H1 (cell line): ENCODE results near the gene PRMT1. TPM values are rescaled to one million over a fixed set of nuclear protein-coding genes. Genes with fewer than 3 reads are reported as not detected.

Experiments used
- CTCF ChIA-PET: fragments of 300-600 bp; sonication (Branson Sonifier 250); formaldehyde crosslinking; loops from one replicate; lab custom pipeline; 2021; ENCODE audit not compliant: partially characterized antibody; lab: Charles Lee
- POLR2A ChIA-PET: fragments of 300-600 bp; sonication (Branson Sonifier 250); formaldehyde crosslinking; loops from one replicate; lab custom pipeline; 2021; ENCODE audit warnings: inconsistent platforms; ENCODE audit not compliant: partially characterized antibody; lab: Charles Lee
- DNase-seq, 2 experiments: peaks; one replicate each; pipeline versions ENCODE4 v3.0.0 to v3.0.0-alpha.2; 2010 to 2022; ENCODE audit warnings: low spot score in 2 of 2, low read depth in 1 of 2, mixed read lengths in 1 of 2
- FAIRE-seq: peaks from 2 replicates; lab custom pipeline; 2011; peaks lifted over from hg19 to GRCh38; lab: Jason Lieb, UNC
- H2AFZ ChIP-seq: 2 replicates; pipeline ENCODE4 v1.8.1; 2012; ENCODE audit warnings: low read length, inconsistent platforms
- H2AK5ac ChIP-seq: 2 replicates; pipeline ENCODE4 v1.6.1; 2013; ENCODE audit warnings: low read depth, low read length
- H2BK120ac ChIP-seq: replicated peaks from 2 replicates; pipeline ENCODE3; 2013; ENCODE audit warnings: low read depth, low read length, inconsistent platforms
- H2BK12ac ChIP-seq: 2 replicates; pipeline ENCODE4 v1.6.1; 2013; ENCODE audit warnings: low read depth, low read length
- H2BK15ac ChIP-seq: 2 replicates; pipeline ENCODE4 v1.6.1; 2013; ENCODE audit warnings: low read length
- H2BK20ac ChIP-seq: 2 replicates; pipeline ENCODE4 v1.6.1; 2013; ENCODE audit warnings: low read length
- H2BK5ac ChIP-seq: 2 replicates; pipeline ENCODE4 v1.6.1; 2013; ENCODE audit warnings: low read depth, low read length
- H3K14ac ChIP-seq: 2 replicates; pipeline ENCODE4 v1.6.1; 2013; ENCODE audit warnings: inconsistent platforms; ENCODE audit not compliant: insufficient read length
- H3K18ac ChIP-seq: 2 replicates; pipeline ENCODE4 v1.6.1; 2013; ENCODE audit warnings: low read length; ENCODE audit errors: extremely low read depth
- H3K23ac ChIP-seq: 2 replicates; pipeline ENCODE4 v1.6.1; 2013; ENCODE audit warnings: inconsistent platforms; ENCODE audit not compliant: insufficient read length
- H3K23me2 ChIP-seq: 2 replicates; pipeline ENCODE4 v1.6.1; 2013; ENCODE audit warnings: low read depth, low read length
- H3K27ac ChIP-seq: 2 replicates; pipeline ENCODE4 v1.6.1; 2011; ENCODE audit warnings: low read depth, low read length, inconsistent platforms
- H3K27me3 ChIP-seq, 4 experiments: replicated peaks in 1 of 4; 1 replicate in 1 of 4; 2 replicates in 3 of 4; pipeline versions ENCODE4 v1.6.1 to v1.8.1; 2011 to 2013; ENCODE audit warnings: low read length in 3 of 4, mild to moderate bottlenecking in 3 of 4, inconsistent platforms in 2 of 4, mixed read lengths in 2 of 4, moderate library complexity in 1 of 4; ENCODE audit not compliant: control insufficient read depth in 3 of 4, insufficient read depth in 3 of 4; ENCODE audit errors: extremely low read depth in 1 of 4
- H3K36me3 ChIP-seq, 4 experiments: 2 replicates each; pipeline versions ENCODE4 v1.6.1 to v1.8.1; 2011 to 2013; ENCODE audit warnings: mild to moderate bottlenecking in 4 of 4, low read length in 3 of 4, moderate library complexity in 2 of 4, control low read depth in 1 of 4, inconsistent platforms in 1 of 4; ENCODE audit not compliant: insufficient read depth in 4 of 4, control insufficient read depth in 2 of 4
- H3K4ac ChIP-seq: replicated peaks from 2 replicates; pipeline ENCODE3; 2013; ENCODE audit warnings: low read length, low read depth, mixed read lengths, inconsistent platforms; ENCODE audit not compliant: insufficient read length
- H3K4me1 ChIP-seq, 4 experiments: replicated peaks in 1 of 4; 1 replicate in 1 of 4; 2 replicates in 3 of 4; pipeline versions ENCODE4 v1.6.1 to v1.8.1; 2011 to 2013; ENCODE audit warnings: low read length in 3 of 4, inconsistent platforms in 2 of 4, mixed read lengths in 1 of 4; ENCODE audit not compliant: insufficient read depth in 4 of 4, control insufficient read depth in 3 of 4
- H3K4me2 ChIP-seq, 2 experiments: 2 replicates each; pipeline versions ENCODE4 v1.6.1 to v1.8.1; 2011 to 2013; ENCODE audit warnings: low read depth in 2 of 2, low read length in 2 of 2, control low read depth in 1 of 2, inconsistent platforms in 1 of 2, mild to moderate bottlenecking in 1 of 2; ENCODE audit not compliant: insufficient read depth in 1 of 2
- H3K4me3 ChIP-seq, 4 experiments: fragments of 200-600, 300-600 bp in 1 of 4; sonication (generic), shearing (Covaris generic), sonication (Bioruptor Twin) in 1 of 4; 2 replicates each; pipeline versions ENCODE4 v1.5.1 to v1.8.1; 2011 to 2016; ENCODE audit warnings: low read length in 4 of 4, low read depth in 3 of 4, control low read depth in 2 of 4, inconsistent platforms in 2 of 4, mild to moderate bottlenecking in 2 of 4, mixed read lengths in 1 of 4, moderate library complexity in 1 of 4; ENCODE audit not compliant: insufficient read depth in 2 of 4; ENCODE audit errors: extremely low read depth in 1 of 4
- H3K56ac ChIP-seq: replicated peaks from 2 replicates; pipeline ENCODE3; 2013; ENCODE audit warnings: low read depth, mild to moderate bottlenecking, mixed read lengths, low read length, inconsistent platforms; ENCODE audit not compliant: insufficient read length
- H3K79me1 ChIP-seq: 2 replicates; pipeline ENCODE4 v1.6.1; 2013; ENCODE audit warnings: low read depth, low read length, control low read depth
- H3K79me2 ChIP-seq, 2 experiments: 2 replicates each; pipeline versions ENCODE4 v1.6.1 to v1.8.1; 2012 to 2013; ENCODE audit warnings: low read length in 2 of 2, mild to moderate bottlenecking in 2 of 2, inconsistent platforms in 1 of 2; ENCODE audit not compliant: insufficient read depth in 2 of 2, control insufficient read depth in 1 of 2
- H3K9ac ChIP-seq, 4 experiments: replicated peaks in 1 of 4; 1 replicate in 1 of 4; 2 replicates in 3 of 4; pipeline versions ENCODE4 v1.6.1 to v1.8.1; 2011 to 2013; ENCODE audit warnings: low read depth in 3 of 4, low read length in 3 of 4, control low read depth in 2 of 4, mild to moderate bottlenecking in 2 of 4, moderate library complexity in 2 of 4, inconsistent platforms in 1 of 4; ENCODE audit errors: extremely low read depth in 1 of 4
- H3K9me3 ChIP-seq, 2 experiments: 2 replicates each; pipeline versions ENCODE4 v1.6.1 to v1.8.1; 2012 to 2013; ENCODE audit warnings: mild to moderate bottlenecking in 2 of 2, moderate library complexity in 2 of 2, control low read depth in 1 of 2, inconsistent platforms in 1 of 2, low read depth in 1 of 2, low read length in 1 of 2, mixed read lengths in 1 of 2; ENCODE audit not compliant: insufficient read depth in 2 of 2
- H4K20me1 ChIP-seq, 2 experiments: replicated peaks in 1 of 2; 2 replicates each; pipeline versions ENCODE3 to v1.8.1; 2011 to 2013; ENCODE audit warnings: inconsistent platforms in 2 of 2, low read length in 2 of 2, mild to moderate bottlenecking in 1 of 2; ENCODE audit not compliant: insufficient read depth in 2 of 2, control insufficient read depth in 1 of 2
- H4K5ac ChIP-seq: 2 replicates; pipeline ENCODE4 v1.6.1; 2013; ENCODE audit warnings: low read length, low read depth, mixed read lengths, inconsistent platforms; ENCODE audit not compliant: insufficient read length
- H4K8ac ChIP-seq: 2 replicates; pipeline ENCODE4 v1.8.0; 2013; ENCODE audit warnings: mild to moderate bottlenecking, moderate library complexity, low read length, inconsistent platforms; ENCODE audit not compliant: insufficient read depth; ENCODE audit errors: extremely low read depth
- H4K91ac ChIP-seq: replicated peaks from 2 replicates; pipeline ENCODE3; 2013; ENCODE audit warnings: low read length, mixed read lengths, inconsistent platforms; ENCODE audit not compliant: insufficient read length
- EZH2 ChIP-seq: fragments of 200-600 bp; sonication (generic); IDR thresholded peaks from 2 replicates; pipeline ENCODE4 v1.7.1; 2012; ENCODE audit warnings: low read depth, mild to moderate bottlenecking, moderate library complexity, low read length, inconsistent platforms; ENCODE audit not compliant: severe bottlenecking
- POLR2AphosphoS5 ChIP-seq: IDR thresholded peaks from 2 replicates; pipeline ENCODE4 v1.6.1; 2011; ENCODE audit warnings: low read depth, low read length
- WGBS, 2 experiments: shearing (Covaris generic) in 1 of 2; methylation state at CpG; one replicate each; pipeline versions ENCODE4 v1.1.6 to v1.1.7; 2013 to 2015; ENCODE audit warnings: low lambda C conversion rate in 2 of 2, mixed read lengths in 2 of 2, inconsistent platforms in 1 of 2, low coverage in 1 of 2, missing lambda C conversion rate in 1 of 2; ENCODE audit not compliant: insufficient replicate concordance in 2 of 2, insufficient coverage in 1 of 2, insufficient read length in 1 of 2; ENCODE audit errors: extremely low coverage in 1 of 2, missing lambda C conversion rate in 1 of 2; 5-methylcytosine and 5-hydroxymethylcytosine counted together
- polyA plus RNA-seq, 7 experiments: library from polyadenylated mRNA; depleted of rRNA in 3 of 7; stranded (reverse) in 5 of 7; unstranded in 2 of 7; fragments of >200 nt in 5 of 7; fragments of 200-250 nt in 2 of 7; gene quantifications; 1 replicate in 5 of 7; 2 replicates in 1 of 7; 4 replicates in 1 of 7; pipeline versions ENCODE4 v1.2.1 to v1.2.3, GENCODE V29; 2011 to 2013; ENCODE audit warnings: missing spikeins in 2 of 7, mixed read lengths in 2 of 7
- total RNA-seq: library from RNA; stranded (reverse); fragmentation: NEBNext Ultra II Directional; extraction: Animal tissue kit (Norgen Biotek cat#: 25700); gene quantifications from 2 replicates; pipeline ENCODE4 v1.2.1, GENCODE V29; 2021
- TF ChIP-seq, protein P1 (sequence below): IDR thresholded peaks from 2 replicates; pipeline ENCODE4 v1.6.1; 2011; ENCODE audit warnings: low read length, improper control_type of control experiment

Gene PRMT1
- total and polyA plus RNA-seq, 2 of the 8 experiments (the other 6 are each of a cell fraction or from before 2014, with no cell fraction given): 561 to 1,215 TPM

DNA sequence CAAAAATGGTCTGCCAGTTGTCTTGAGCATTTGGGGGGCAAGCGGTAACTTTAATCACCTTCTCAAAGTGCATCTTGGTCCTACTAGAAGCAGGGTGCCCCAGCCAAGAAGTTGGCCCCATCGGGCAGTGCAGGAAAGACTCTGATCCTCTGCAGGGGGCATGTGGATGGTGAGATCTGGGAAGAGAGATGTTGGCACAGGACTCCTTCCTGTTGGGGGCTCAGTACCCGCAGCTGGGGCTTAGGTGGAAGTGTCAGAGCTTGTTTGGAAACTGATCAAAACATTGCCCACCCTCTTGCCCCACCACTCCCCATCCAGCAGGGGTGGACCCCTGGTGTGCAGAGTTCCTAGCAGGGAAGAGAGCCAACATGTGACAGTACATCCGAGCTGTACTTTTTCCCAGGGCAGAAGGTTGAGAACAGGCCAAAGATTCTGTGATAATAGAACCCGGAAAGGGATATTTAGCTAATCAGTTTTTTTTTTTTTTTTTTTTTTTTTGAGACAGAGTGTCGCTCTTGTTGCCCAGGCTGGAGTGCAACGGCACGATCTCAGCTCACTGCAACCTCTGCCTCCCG, 46.0 kb upstream of the PRMT1 start:
- TF ChIP-seq POLR2AphosphoS5 (peak; percentile 73), EZH2 (no peak)
- TF ChIP-seq, protein P1, sequence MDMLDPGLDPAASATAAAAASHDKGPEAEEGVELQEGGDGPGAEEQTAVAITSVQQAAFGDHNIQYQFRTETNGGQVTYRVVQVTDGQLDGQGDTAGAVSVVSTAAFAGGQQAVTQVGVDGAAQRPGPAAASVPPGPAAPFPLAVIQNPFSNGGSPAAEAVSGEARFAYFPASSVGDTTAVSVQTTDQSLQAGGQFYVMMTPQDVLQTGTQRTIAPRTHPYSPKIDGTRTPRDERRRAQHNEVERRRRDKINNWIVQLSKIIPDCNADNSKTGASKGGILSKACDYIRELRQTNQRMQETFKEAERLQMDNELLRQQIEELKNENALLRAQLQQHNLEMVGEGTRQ: no peak
- Histone ChIP-seq H3K79me1 (no peaks in the 10 kb centered on the region), H3K4me3 (no peak overlapping the region), H3K4me2 (no peak overlapping the region), H3K27ac (no peak overlapping the region), H2BK12ac (no peak overlapping the region), H3K56ac (no peak overlapping the region), H3K27me3 (no peaks in the 10 kb centered on the region), H2AK5ac (no peak overlapping the region), H4K20me1 (peaks cover 0 to 1% of the 10 kb centered on the region in 2 experiments), H2BK120ac (no peak overlapping the region), H3K18ac (no peak overlapping the region), H3K4me1 (peaks cover 0 to 12% (median under 1%) of the 10 kb centered on the region in 4 experiments; a peak in 3 of 7 replicates), H4K5ac (no peak overlapping the region), H3K4ac (no peak overlapping the region), H2BK20ac (no peak overlapping the region), H2BK15ac (no peak overlapping the region), H3K9ac (no peak overlapping the region), H3K14ac (no peak overlapping the region), H4K8ac (no peak overlapping the region), H3K79me2 (no peaks in the 10 kb centered on the region), H2AFZ (no peak overlapping the region), H3K23ac (no peak overlapping the region), H3K9me3 (no peaks in the 10 kb centered on the region), H3K23me2 (no peaks in the 10 kb centered on the region), H3K36me3 (peaks cover 0 to 16% (median 3%) of the 10 kb centered on the region in 4 experiments; a peak in 5 of 8 replicates), H4K91ac (no peak overlapping the region), H2BK5ac (no peak overlapping the region; the same call in 1 of the 2 replicates)
- FAIRE-seq (no peak), DNase-seq (no peak)
- WGBS, 2 experiments: 86% methylated on average over 8 of the region's 9 CpGs; no CpG with 5 or more reads in 1 of the 2 experiments
- CTCF ChIA-PET: interaction anchor here (0.6 to 2.0 kb wide), 7 partner anchors 9 to 657 kb away, joined by 3 to 6 read pairs (median 4); partner anchors contain the start of genes PRR12 and RRAS
- POLR2A ChIA-PET: interaction anchor here (1.0 to 50.7 kb wide), 11 partner anchors 7 to 50 kb away, joined by 3 to 840 read pairs (median 5); partner anchors contain the start of genes BCL2L12, IRF3, NOSIP and PRMT1
